Smooth muscle cell of the umbilical artery (primary cell): ENCODE data around the gene TBX20. TPM values are rescaled to one million over a fixed set of nuclear protein-coding genes. Genes with fewer than 3 reads are reported as not detected.

Source experiments
- total RNA-seq: library from RNA; depleted of rRNA; stranded (reverse); fragments of >200 nt; gene quantifications from 2 replicates; pipeline ENCODE4 v1.2.3, GENCODE V29; 2014

Gene TBX20, protein sequence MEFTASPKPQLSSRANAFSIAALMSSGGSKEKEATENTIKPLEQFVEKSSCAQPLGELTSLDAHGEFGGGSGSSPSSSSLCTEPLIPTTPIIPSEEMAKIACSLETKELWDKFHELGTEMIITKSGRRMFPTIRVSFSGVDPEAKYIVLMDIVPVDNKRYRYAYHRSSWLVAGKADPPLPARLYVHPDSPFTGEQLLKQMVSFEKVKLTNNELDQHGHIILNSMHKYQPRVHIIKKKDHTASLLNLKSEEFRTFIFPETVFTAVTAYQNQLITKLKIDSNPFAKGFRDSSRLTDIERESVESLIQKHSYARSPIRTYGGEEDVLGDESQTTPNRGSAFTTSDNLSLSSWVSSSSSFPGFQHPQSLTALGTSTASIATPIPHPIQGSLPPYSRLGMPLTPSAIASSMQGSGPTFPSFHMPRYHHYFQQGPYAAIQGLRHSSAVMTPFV
- 8.6 and 11.7 TPM in 2 replicates for total RNA-seq

DNA sequence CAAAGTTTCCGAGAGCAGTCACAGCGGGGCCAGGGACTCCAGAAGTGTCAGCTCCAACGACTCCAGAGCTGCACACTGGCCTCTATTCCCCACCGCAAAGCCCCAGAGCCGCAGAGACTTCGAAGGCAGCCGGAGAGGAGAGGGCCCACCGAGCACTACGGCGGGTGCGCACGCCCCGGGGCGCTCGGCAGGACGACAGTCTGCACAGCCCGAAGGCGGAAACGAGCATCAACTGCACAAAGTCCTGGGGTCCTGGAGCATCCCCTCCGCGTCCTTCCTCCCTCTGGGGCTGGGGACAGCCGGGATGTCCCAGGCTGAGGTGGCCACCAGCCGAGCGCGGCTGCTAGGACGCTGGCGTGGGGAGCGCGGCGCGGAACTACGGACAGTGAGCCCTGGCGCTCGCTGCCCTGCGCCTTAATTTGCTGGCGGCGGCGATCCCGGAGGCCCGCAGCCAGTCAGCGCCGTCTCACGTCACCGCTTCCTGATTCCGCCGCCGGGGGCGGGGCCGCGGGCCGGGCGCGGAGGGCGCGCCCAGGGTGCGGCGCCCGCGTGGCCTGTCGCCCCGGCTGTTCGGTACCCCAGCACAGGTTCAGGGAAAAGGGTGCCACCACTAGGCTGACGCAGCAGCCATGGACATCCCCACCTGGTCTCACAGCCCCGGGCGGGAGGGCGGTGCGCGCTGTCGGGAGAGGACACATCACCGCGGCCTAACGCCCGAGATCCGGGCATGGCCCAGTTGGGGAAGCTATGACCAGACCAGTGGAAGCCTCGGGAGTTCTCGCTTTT lies at the start of gene TBX20:
TSS of gene TBX20 (minus strand) at position 391 of the 786 bp plus-strand sequence. CDS start 480 bp downstream, outside the sequence.

Other genes with a start within 250 kb of the TBX20 start
- 52.0 and 55.9 TPM in 2 replicates for gene DPY19L1, start 216.6 kb downstream of the TBX20 start, total RNA-seq